Measurements from ENCODE around the gene ZNF501. TPM values are rescaled to one million over a fixed set of nuclear protein-coding genes. Genes with fewer than 3 reads are reported as not detected.

The ZNF501 gene
- total and polyA plus RNA-seq, 2 donors (not counting 3 experiments of a cell fraction or from before 2014, with no cell fraction given), result 0.92 to 3.9 TPM

DNA sequence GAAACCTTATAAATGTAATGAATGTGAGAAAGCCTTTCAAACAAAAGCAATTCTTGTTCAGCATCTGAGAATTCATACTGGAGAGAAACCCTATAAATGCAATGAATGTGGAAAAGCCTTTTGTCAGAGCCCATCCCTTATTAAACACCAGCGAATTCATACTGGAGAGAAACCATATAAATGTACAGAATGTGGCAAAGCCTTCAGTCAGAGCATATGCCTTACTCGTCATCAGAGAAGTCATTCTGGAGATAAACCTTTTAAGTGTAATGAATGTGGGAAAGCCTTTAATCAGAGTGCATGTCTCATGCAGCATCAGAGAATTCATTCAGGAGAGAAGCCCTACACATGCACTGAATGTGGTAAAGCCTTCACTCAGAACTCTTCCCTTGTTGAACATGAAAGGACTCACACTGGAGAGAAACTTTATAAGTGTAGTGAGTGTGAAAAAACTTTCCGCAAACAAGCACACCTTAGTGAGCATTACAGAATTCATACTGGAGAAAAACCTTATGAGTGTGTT lies 5.3 kb downstream of the ZNF501 start:
- no peaks in the 10 kb centered on the region for H3K27me3 ChIP-seq (ENCODE audit: control insufficient read depth in 2 of 2, insufficient read depth in 2 of 2, low read length in 2 of 2)
- H3K9me3 ChIP-seq (replicated peaks; ENCODE audit: control insufficient read depth, insufficient read depth, low read length), result peaks cover 5% of the 10 kb centered on the region
- no peaks in the 10 kb centered on the region for H4K20me1 ChIP-seq (replicated peaks; ENCODE audit: control insufficient read depth, extremely low read depth, insufficient read depth, low read length)
- ChIA-PET CTCF (no interaction called here), POLR2A (no interaction called here)
- peaks cover 0 to 2% of the 10 kb centered on the region in 2 experiments for H3K36me3 ChIP-seq (ENCODE audit: control insufficient read depth in 2 of 2, extremely low read depth in 1 of 2, insufficient read depth in 2 of 2, low read length in 2 of 2)
- no TSS peak for BruUV-seq (replicated peaks)
- H3K9ac ChIP-seq (replicated peaks; ENCODE audit: extremely low read depth, insufficient read depth, low read length), result no peak overlapping the region
- no peaks in the 10 kb centered on the region for H3K79me2 ChIP-seq (ENCODE audit: control insufficient read depth, insufficient read depth, low read length)
- intact Hi-C loops (cut with micrococcal nuclease), result no loop called here
- no peak overlapping the region for H3K27ac ChIP-seq (ENCODE audit: insufficient read depth, low read depth, low read length)
- TF ChIP-seq FOS (IDR thresholded peaks at IDR 0.05; ENCODE audit: borderline replicate concordance, insufficient read depth, low read length) (no peak), MYC (IDR thresholded peaks at IDR 0.05; ENCODE audit: low read depth, low read length) (no peak), JUN (IDR thresholded peaks at IDR 0.05; ENCODE audit: borderline replicate concordance, insufficient read depth, insufficient read length, low read depth) (no peak), GATA2 (IDR thresholded peaks at IDR 0.05; ENCODE audit: insufficient read depth, insufficient read length, low read depth, low read length) (no peak), EZH2 (IDR thresholded peaks at IDR 0.05; ENCODE audit: borderline replicate concordance, low read depth, low read length, severe bottlenecking) (no peak), POLR2AphosphoS5 (IDR thresholded peaks at IDR 0.05; ENCODE audit: insufficient read depth, low read depth, low read length) (no peak), POLR2A (IDR thresholded peaks at IDR 0.05; ENCODE audit: low read depth, low read length) (no peak)
- TF ChIP-seq, protein P1, sequence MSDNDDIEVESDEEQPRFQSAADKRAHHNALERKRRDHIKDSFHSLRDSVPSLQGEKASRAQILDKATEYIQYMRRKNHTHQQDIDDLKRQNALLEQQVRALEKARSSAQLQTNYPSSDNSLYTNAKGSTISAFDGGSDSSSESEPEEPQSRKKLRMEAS (IDR thresholded peaks at IDR 0.05; ENCODE audit: insufficient read depth, insufficient read length), result no peak
- TF ChIP-seq, protein P2, sequence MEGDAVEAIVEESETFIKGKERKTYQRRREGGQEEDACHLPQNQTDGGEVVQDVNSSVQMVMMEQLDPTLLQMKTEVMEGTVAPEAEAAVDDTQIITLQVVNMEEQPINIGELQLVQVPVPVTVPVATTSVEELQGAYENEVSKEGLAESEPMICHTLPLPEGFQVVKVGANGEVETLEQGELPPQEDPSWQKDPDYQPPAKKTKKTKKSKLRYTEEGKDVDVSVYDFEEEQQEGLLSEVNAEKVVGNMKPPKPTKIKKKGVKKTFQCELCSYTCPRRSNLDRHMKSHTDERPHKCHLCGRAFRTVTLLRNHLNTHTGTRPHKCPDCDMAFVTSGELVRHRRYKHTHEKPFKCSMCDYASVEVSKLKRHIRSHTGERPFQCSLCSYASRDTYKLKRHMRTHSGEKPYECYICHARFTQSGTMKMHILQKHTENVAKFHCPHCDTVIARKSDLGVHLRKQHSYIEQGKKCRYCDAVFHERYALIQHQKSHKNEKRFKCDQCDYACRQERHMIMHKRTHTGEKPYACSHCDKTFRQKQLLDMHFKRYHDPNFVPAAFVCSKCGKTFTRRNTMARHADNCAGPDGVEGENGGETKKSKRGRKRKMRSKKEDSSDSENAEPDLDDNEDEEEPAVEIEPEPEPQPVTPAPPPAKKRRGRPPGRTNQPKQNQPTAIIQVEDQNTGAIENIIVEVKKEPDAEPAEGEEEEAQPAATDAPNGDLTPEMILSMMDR (IDR thresholded peaks at IDR 0.05; ENCODE audit: extremely low read depth in 1 of 2, insufficient read depth in 1 of 2, low read depth in 1 of 2, low read length in 2 of 2), result no peak
- no peaks in the 10 kb centered on the region for H3K4me1 ChIP-seq (ENCODE audit: control insufficient read depth, extremely low read depth, insufficient read depth, low read length)
- DNase-seq (ENCODE audit: low read depth, low spot score) (no peak), FAIRE-seq (no peak)
- no peak overlapping the region for H3K4me3 ChIP-seq (replicated peaks in 1 of 3; ENCODE audit: insufficient read depth in 1 of 3, low read depth in 1 of 3, low read length in 3 of 3)
- dilution Hi-C loops (cut with MboI; ENCODE audit: extremely low pct_ligation_motif_present, low sequenced_read_pairs), result no loop called here
- no peaks in the 10 kb centered on the region for H3K9me1 ChIP-seq (replicated peaks; ENCODE audit: control insufficient read depth, extremely low read depth, insufficient read depth, low read length)
- no peak overlapping the region for H2AFZ ChIP-seq (ENCODE audit: low read depth, low read length)
- H3K4me2 ChIP-seq (ENCODE audit: insufficient read depth, low read length), result no peak overlapping the region

Measured in endothelial cell of umbilical vein (primary cell).